Fibroblast of lung (primary cell): Measurements from ENCODE around the gene ABHD18. TPM values are rescaled to one million over a fixed set of nuclear protein-coding genes. Genes with fewer than 3 reads are reported as not detected.

Experiments used
- DNase-seq, 2 donors: peaks; one replicate each; pipeline versions ENCODE4 v3.0.0 to v3.0.0-alpha.2; 2010; ENCODE audit warnings: low read depth in 2 of 2
- H2AFZ ChIP-seq: 2 replicates; pipeline ENCODE4 v1.5.1; 2012; ENCODE audit warnings: low read length, control low read depth, inconsistent platforms
- H3K27ac ChIP-seq: 2 replicates; pipeline ENCODE4 v1.5.1; 2011; ENCODE audit warnings: low read length, control low read depth; ENCODE audit not compliant: insufficient read depth
- H3K27me3 ChIP-seq: 2 replicates; pipeline ENCODE4 v1.5.1; 2011; ENCODE audit warnings: mild to moderate bottlenecking, low read length; ENCODE audit not compliant: control insufficient read depth, insufficient read depth
- H3K36me3 ChIP-seq: 2 replicates; pipeline ENCODE4 v1.5.1; 2011; ENCODE audit warnings: low read length; ENCODE audit not compliant: control insufficient read depth, insufficient read depth
- H3K4me1 ChIP-seq: 2 replicates; pipeline ENCODE4 v1.5.1; 2011; ENCODE audit warnings: low read length; ENCODE audit not compliant: control insufficient read depth, insufficient read depth; ENCODE audit errors: extremely low read depth
- H3K4me2 ChIP-seq: 2 replicates; pipeline ENCODE4 v1.5.1; 2011; ENCODE audit warnings: low read length, control low read depth; ENCODE audit not compliant: insufficient read depth; ENCODE audit errors: extremely low read depth
- H3K4me3 ChIP-seq, 4 experiments: fragments of 200-600 bp in 1 of 4; sonication (generic) in 1 of 4; replicated peaks in 1 of 4; 2 replicates each; pipeline ENCODE4 v1.5.1; 2011 to 2016; ENCODE audit warnings: low read length in 4 of 4, low read depth in 3 of 4, mild to moderate bottlenecking in 3 of 4, control low read depth in 2 of 4, inconsistent platforms in 1 of 4, mixed read lengths in 1 of 4; ENCODE audit not compliant: insufficient read depth in 1 of 4; ENCODE audit errors: control extremely low read depth in 1 of 4
- H3K79me2 ChIP-seq: 2 replicates; pipeline ENCODE4 v1.5.1; 2012; ENCODE audit warnings: mild to moderate bottlenecking, low read length, inconsistent platforms; ENCODE audit not compliant: control insufficient read depth, insufficient read depth
- H3K9ac ChIP-seq: 2 replicates; pipeline ENCODE4 v1.5.1; 2011; ENCODE audit warnings: mild to moderate bottlenecking, low read length, control low read depth; ENCODE audit not compliant: insufficient read depth
- H3K9me3 ChIP-seq: 2 replicates; pipeline ENCODE4 v1.5.1; 2012; ENCODE audit warnings: low read depth, low read length; ENCODE audit not compliant: control insufficient read depth, insufficient read depth
- H4K20me1 ChIP-seq: 2 replicates; pipeline ENCODE4 v1.5.1; 2011; ENCODE audit warnings: low read length; ENCODE audit not compliant: control insufficient read depth, insufficient read depth; ENCODE audit errors: extremely low read depth
- EZH2 ChIP-seq: IDR thresholded peaks from 2 replicates; pipeline ENCODE4 v1.5.1; 2012; ENCODE audit warnings: low read length, control low read depth, mild to moderate bottlenecking; ENCODE audit errors: missing control alignments
- polyA plus RNA-seq, 2 donors: library from polyadenylated mRNA; depleted of rRNA in 1 of 2; stranded (reverse) in 1 of 2; unstranded in 1 of 2; fragments of >200 nt; gene quantifications; 2 replicates each; pipeline ENCODE4 v1.2.1, GENCODE V29; 2011 to 2012; ENCODE audit warnings: missing spikeins in 1 of 2
- total RNA-seq: library from RNA; depleted of rRNA; stranded (reverse); fragments of >200 nt; gene quantifications from 2 replicates; pipeline ENCODE4 v1.2.1, GENCODE V29; 2014
- TF ChIP-seq, protein P1 (sequence below), 2 donors: IDR thresholded peaks in 1 of 2; conservative IDR thresholded peaks in 1 of 2; 1 replicate in 1 of 2; 2 replicates in 1 of 2; pipeline ENCODE4 v1.5.1; 2011 to 2012; ENCODE audit warnings: low read length in 2 of 2, control low read depth in 1 of 2, inconsistent platforms in 1 of 2, low read depth in 1 of 2, mild to moderate bottlenecking in 1 of 2

Gene ABHD18
- total and polyA plus RNA-seq, 2 donors (not counting 1 experiment from before 2014, with no cell fraction given) = 4.2 to 5.3 TPM

DNA sequence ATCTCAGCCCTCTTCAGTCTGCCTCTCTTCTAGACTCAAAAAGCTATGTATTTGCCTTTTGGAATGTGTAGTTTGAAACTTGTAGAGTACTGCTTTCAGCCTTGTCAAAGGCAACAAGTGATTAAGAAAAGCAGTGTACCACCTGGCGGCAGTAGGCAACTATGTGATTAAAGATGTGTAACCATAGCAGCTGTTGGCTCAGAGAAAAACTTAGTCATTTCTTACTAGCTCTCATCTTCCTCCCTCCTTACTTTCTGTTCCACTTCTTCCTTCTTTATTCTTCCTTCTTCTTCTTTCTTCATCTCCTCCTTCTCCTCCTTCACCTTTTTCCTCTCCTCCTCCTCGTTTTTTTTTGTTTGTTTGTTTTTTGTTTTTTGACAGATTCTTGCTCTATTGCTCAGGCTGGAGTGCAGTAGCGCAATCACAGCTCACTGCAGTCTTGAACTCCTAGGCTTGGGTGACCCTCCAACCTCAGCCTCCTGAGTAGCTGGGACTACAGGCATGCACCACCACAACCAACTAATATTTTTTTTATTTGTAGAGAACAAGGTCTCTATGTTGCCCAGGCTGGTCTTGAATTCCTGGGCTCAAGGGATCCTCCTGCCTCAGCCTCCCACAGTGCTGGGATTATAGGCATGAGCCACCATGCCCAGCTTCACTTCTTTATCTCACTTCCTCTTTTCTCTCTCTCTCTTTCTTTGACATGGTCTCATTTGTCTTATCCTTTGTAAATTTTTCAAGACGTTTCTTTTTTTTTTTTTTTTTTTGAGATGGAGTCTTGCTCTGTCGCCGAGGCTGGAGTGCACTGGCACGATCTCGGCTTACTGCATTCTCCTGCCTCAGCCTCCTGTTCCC lies 32.6 kb downstream of the ABHD18 start:
- TF ChIP-seq, protein P1, sequence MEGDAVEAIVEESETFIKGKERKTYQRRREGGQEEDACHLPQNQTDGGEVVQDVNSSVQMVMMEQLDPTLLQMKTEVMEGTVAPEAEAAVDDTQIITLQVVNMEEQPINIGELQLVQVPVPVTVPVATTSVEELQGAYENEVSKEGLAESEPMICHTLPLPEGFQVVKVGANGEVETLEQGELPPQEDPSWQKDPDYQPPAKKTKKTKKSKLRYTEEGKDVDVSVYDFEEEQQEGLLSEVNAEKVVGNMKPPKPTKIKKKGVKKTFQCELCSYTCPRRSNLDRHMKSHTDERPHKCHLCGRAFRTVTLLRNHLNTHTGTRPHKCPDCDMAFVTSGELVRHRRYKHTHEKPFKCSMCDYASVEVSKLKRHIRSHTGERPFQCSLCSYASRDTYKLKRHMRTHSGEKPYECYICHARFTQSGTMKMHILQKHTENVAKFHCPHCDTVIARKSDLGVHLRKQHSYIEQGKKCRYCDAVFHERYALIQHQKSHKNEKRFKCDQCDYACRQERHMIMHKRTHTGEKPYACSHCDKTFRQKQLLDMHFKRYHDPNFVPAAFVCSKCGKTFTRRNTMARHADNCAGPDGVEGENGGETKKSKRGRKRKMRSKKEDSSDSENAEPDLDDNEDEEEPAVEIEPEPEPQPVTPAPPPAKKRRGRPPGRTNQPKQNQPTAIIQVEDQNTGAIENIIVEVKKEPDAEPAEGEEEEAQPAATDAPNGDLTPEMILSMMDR (conservative IDR thresholded peaks at IDR 0.05 in 1 of 2, IDR thresholded peaks at IDR 0.05 in 1 of 2; ENCODE audit: low read depth in 1 of 2, low read length in 2 of 2) = no peak
- TF ChIP-seq EZH2 = no peak
- Histone ChIP-seq H3K9me3 (no peaks in the 10 kb centered on the region), H3K9ac (no peak overlapping the region), H3K36me3 (no peaks in the 10 kb centered on the region), H3K27ac (no peak overlapping the region), H3K4me3 (no peak overlapping the region), H3K4me2 (no peak overlapping the region), H3K4me1 (no peaks in the 10 kb centered on the region), H2AFZ (no peak overlapping the region), H4K20me1 (no peaks in the 10 kb centered on the region), H3K27me3 (no peaks in the 10 kb centered on the region), H3K79me2 (no peaks in the 10 kb centered on the region)
- peak; percentile 55 to 68 for DNase-seq

DNA sequence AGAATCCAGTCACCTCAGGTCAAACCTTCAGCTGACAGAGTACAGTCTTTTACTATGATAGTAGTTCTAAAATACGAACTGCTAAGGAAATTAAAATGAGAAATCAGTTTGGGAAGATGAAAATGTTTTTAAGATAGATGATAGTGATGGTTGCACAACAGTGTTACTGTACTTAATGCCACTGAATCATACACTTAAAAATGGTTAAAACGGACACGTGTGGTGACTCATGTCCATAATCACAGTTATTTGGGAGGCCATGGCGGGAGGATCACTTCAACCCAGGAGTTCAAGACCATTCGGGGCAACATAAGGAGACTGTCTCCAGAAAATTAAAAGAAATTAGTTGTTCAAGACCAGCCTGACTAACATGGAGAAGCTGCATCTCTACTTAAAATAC lies 41.4 kb downstream of the ABHD18 start:
- H3K36me3 ChIP-seq = no peaks in the 10 kb centered on the region
- H3K4me3 ChIP-seq = no peak overlapping the region
- H4K20me1 ChIP-seq = no peaks in the 10 kb centered on the region
- H3K27me3 ChIP-seq = no peaks in the 10 kb centered on the region
- no peak overlapping the region for H3K27ac ChIP-seq
- no peak overlapping the region for H3K9ac ChIP-seq
- H3K4me2 ChIP-seq = no peak overlapping the region
- peak; percentile 19 to 68 for DNase-seq
- no peak for TF ChIP-seq EZH2
- TF ChIP-seq, protein P1 (conservative IDR thresholded peaks at IDR 0.05 in 1 of 2, IDR thresholded peaks at IDR 0.05 in 1 of 2; ENCODE audit: low read depth in 1 of 2, low read length in 2 of 2) = no peak
- no peaks in the 10 kb centered on the region for H3K79me2 ChIP-seq
- H3K4me1 ChIP-seq = no peaks in the 10 kb centered on the region
- H2AFZ ChIP-seq = no peak overlapping the region
- no peaks in the 10 kb centered on the region for H3K9me3 ChIP-seq

DNA sequence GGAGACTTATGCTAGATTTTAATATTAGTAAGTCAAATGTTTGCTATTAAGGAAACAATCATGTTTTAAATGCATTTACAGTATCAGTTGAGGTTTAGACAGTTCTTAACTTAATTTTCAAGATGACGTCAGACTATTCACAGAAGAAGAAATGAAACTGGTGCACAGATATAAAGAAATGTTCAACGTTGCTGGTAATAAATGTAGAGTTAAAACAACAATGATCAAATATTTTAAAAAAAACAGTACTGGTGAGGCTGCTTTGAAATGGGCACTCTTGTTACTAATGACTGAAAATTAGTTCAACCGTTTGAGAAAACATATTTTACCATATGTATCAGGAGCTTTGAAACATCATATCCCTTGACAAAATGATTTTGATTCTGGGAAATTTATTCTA lies 44.2 kb downstream of the ABHD18 start:
- no peaks in the 10 kb centered on the region for H3K4me1 ChIP-seq
- H3K4me3 ChIP-seq = no peak overlapping the region
- no peak overlapping the region for H3K27ac ChIP-seq
- H3K9me3 ChIP-seq = no peaks in the 10 kb centered on the region
- no peak overlapping the region for H2AFZ ChIP-seq
- H3K27me3 ChIP-seq = no peaks in the 10 kb centered on the region
- H3K4me2 ChIP-seq = no peak overlapping the region
- no peak for TF ChIP-seq EZH2
- no peak for DNase-seq
- no peaks in the 10 kb centered on the region for H3K79me2 ChIP-seq
- no peaks in the 10 kb centered on the region for H3K36me3 ChIP-seq
- H4K20me1 ChIP-seq = no peaks in the 10 kb centered on the region
- H3K9ac ChIP-seq = no peak overlapping the region
